Measurements from ENCODE around the gene ADH7. TPM values are rescaled to one million over a fixed set of nuclear protein-coding genes. Genes with fewer than 3 reads are reported as not detected.

Gene ADH7
- total RNA-seq = not detected in 2 replicates

DNA sequence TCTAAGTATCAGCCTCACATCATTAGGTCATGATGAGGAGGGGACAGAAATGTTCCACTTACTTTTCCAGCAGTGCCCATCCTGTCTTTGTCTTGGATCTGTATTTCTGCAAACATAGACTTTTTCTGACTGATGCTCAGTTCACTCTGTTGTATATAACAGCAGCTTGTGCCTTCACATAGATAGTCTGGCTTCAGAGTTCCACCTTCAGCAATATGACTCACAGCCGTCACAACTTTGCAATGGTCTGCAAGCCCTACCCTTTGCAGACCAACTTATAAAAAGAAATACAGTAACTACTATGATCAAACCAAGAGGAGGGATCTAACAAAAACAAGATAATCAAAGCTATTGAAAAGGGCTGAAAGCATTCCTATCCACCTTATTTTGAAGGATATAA is at the start of gene ADH7:
Gene ADH7, minus strand, starts transcription at position 189 of the 400 bp plus-strand sequence. Its CDS starts 109 bp downstream, at position 80.
- DNase-seq (ENCODE audit: low read depth in 2 of 2) = no peak

- no peak for DNase-seq (ENCODE audit: low read depth in 2 of 2)
Observed at GRCh38 chr4:99483636-99484035, 48.5 kb upstream of the ADH7 start.

GRCh38 chr4:99473131-99473530 is 38.0 kb upstream of the ADH7 start:
- DNase-seq (ENCODE audit: low read depth in 2 of 2) = no peak

GRCh38 chr4:99471896-99472295 is 36.8 kb upstream of the ADH7 start:
- no peak for DNase-seq (ENCODE audit: low read depth in 2 of 2)

DNA sequence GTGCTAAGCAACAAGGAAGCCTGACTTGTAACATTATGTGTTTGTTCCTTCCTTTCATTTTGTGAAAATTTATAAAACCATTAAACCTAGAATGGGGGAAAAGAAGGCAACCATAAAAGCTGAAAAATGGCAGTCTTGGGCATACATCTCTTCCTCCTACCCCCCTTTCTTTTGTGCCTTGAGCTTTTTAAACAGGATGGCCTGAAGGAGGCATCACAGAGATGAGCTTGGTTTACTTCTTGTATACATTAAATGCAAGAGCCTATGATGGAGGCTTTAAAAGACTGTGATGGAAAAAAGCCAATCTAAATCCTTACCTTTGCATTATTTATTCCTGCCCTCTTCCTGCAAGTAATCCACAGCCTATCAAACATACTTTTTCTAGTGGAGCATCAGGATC is 36.2 kb upstream of the ADH7 start:
- DNase-seq (ENCODE audit: low read depth in 2 of 2) = no peak

- DNase-seq (ENCODE audit: low read depth in 2 of 2) = no peak
Observed at GRCh38 chr4:99468889-99469288, 33.7 kb upstream of the ADH7 start.

DNA sequence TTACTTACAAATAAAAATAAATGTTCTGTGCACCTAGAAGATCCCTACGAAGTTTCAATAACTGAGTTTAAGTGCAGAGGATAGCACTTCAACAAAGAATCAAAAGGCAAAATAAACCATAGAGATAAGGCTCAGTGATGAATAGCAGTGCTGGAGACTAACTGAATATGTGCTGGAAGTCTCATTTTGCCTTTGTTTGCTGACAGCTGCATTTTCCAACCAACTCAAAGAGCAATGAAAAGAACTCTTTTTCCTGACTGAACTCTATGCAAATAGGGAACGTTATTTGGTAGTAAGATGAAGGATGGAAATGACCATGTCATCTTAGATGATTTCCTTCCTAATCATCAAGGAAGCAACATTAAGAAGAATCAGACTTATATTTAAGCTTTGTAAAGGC is 32.7 kb upstream of the ADH7 start:
- DNase-seq (ENCODE audit: low read depth in 2 of 2) = no peak

DNA sequence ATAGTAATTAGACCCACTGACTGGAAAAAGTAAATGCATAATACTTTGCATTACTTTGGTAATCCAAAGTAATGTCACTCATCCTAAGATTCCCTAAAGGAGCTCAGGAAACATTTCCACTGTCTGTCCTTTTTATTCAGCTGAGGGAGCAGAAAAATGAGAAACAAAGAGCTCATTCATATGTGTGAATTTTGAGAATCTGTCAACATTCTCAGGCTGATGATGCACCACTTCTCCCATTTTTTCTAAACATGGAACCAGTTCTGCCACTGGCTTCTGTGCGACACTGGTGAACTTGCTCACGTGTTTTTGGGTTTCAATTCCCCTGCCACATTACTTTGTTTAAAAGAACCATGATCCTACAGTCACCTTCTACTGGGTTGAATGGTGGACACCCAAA is 28.4 kb upstream of the ADH7 start:
- no peak for DNase-seq (ENCODE audit: low read depth in 2 of 2)

GRCh38 chr4:99462875-99463464 is 27.8 kb upstream of the ADH7 start:
- peak; percentile 69 to 74 for DNase-seq (ENCODE audit: low read depth in 2 of 2)

- no peak for DNase-seq (ENCODE audit: low read depth in 2 of 2)
Observed at GRCh38 chr4:99461623-99462401, 26.7 kb upstream of the ADH7 start.

- no peak for DNase-seq (ENCODE audit: low read depth in 2 of 2)
Observed at GRCh38 chr4:99459546-99460042, 24.5 kb upstream of the ADH7 start.

- DNase-seq (ENCODE audit: low read depth in 2 of 2) = no peak
Observed at GRCh38 chr4:99458911-99459447, 23.8 kb upstream of the ADH7 start.

DNA sequence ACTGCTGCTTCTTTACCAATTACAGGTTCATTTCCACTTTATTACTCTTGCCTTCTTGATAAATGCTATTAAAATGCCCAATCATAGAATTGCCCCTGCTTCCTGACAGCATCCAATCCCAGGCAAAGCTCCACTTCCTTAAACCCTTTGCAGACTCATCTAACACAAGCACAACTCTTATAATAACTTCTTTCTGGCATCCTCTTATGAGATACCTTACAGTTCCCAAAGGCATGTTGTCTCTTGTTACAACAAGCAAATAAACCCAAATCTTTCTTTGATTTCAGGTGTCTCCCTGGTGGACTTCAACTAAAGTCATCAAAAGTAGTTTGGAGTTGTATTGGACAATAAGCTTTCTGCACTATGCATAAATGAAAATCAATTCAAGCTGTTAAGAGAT is 22.5 kb upstream of the ADH7 start:
- no peak for DNase-seq (ENCODE audit: low read depth in 2 of 2)

- DNase-seq (ENCODE audit: low read depth in 2 of 2) = no peak
Observed at GRCh38 chr4:99457270-99457669, 22.1 kb upstream of the ADH7 start.

DNA sequence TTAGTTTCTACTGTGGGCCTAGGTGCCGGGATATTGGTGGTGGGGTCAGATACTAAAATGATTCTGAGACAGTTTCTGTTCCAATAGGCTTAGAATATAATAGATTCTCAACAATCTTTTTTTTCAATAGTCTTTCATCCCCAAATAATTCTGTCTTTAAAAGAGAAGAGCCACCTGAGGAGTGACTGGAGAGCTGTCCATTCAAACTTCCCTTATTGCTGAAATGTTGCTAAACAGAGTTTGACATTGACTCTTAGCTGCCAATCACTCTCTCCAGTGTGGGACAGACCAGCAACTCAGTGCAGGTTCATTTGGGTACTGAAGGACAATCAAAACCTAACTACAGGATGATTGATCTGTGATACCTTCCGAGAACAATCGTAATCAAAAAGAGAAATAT is 12.4 kb upstream of the ADH7 start:
- DNase-seq (ENCODE audit: low read depth in 2 of 2) = no peak

DNA sequence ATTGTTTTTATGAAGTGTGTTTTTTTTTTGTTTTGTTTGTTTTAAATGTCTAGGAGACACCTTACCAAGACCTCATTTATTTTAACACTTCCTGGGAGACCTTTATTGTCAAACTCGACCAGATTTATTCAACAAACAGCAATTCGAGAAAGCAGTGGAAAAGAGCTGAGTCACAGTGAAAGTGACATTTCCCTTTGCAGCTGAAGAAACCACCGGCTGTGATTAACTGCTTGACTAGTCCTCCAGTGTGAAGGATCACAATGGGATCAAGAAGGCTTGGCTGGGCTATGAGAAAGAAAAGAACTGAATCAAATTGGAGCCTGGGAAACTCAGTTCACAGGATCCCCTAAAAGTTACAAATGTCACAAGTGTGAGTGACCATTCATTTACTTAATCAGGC is 11.9 kb upstream of the ADH7 start:
- peak in 1 of 2 donors; percentile 71 for DNase-seq (ENCODE audit: low read depth in 2 of 2)

GRCh38 chr4:99438405-99438780 is 3.3 kb upstream of the ADH7 start:
- no peak for DNase-seq (ENCODE audit: low read depth in 2 of 2)

DNA sequence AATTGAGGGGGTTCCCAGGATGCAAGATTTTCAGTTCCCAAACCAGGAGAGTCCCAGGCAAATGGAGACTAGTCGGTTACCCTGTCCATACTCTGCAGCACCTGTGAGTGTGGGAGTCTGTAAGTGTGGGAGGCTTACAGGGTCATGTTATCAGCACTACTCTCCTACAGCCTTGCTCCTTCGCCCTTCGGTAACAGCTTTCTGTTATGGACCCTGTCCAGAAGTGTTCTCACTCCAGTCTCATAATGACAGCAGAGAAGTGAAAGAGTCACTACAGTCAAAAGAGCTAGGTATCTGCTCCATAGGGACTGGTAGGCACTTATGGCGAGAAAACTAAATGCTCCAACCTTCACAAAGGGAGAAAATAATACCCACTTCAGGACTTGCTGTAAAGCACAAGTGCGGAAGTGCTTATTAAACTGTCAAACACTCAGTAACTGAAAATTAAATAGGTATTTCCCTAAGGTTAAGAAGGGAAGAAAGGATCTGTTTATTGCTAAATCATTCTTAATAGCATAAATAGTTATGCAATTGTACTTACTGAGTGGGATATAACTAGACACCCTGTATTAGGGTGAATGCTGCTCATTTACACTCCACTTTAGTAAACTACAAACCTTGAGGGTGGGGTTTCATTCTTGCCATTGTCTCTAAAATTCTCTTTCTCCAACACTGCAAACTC is 2.7 kb upstream of the ADH7 start:
- DNase-seq (ENCODE audit: low read depth in 2 of 2) = no peak

- no peak for DNase-seq (ENCODE audit: low read depth in 2 of 2)
Observed at GRCh38 chr4:99436976-99437722, 2.0 kb upstream of the ADH7 start.

DNA sequence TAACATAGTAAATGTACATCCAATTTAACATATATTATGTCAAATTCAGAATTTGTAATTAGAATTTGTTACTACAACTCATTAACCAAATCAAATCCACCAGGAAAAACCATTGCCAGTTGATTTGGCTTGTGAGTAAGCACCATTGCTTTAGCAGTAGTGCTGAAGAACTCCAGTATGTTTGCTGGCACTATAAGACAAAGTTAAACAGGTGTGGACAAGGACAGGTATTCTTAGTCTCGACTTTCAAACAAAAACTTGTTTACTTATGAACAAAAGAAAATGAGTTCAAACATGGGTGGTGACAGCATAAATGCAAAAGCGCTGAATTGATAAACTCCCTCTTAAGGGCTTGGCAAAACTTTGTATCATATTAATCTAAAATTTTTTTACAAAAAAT is 1.3 kb upstream of the ADH7 start:
- DNase-seq (ENCODE audit: low read depth in 2 of 2) = no peak

- no peak for DNase-seq (ENCODE audit: low read depth in 2 of 2)
Observed at GRCh38 chr4:99430106-99430505, 5.0 kb downstream of the ADH7 start.

GRCh38 chr4:99417125-99417524 is 18.0 kb downstream of the ADH7 start:
- no peak for DNase-seq (ENCODE audit: low read depth in 2 of 2)
